A549 treated with Mapracorat at 1 μM for 4 hours (cell line): ENCODE data around the gene MRPS33. TPM values are rescaled to one million over a fixed set of nuclear protein-coding genes. Genes with fewer than 3 reads are reported as not detected.

ENCODE experiments used
- total RNA-seq: library from RNA; stranded (reverse); fragments of 200-300 nt; extraction: Qiagen RNA extraction; gene quantifications from 5 replicates; pipeline ENCODE4 v1.2.3, GENCODE V29; 2022

The MRPS33 gene
- total RNA-seq: 105 to 135 TPM (median 112 TPM) in 5 replicates

DNA sequence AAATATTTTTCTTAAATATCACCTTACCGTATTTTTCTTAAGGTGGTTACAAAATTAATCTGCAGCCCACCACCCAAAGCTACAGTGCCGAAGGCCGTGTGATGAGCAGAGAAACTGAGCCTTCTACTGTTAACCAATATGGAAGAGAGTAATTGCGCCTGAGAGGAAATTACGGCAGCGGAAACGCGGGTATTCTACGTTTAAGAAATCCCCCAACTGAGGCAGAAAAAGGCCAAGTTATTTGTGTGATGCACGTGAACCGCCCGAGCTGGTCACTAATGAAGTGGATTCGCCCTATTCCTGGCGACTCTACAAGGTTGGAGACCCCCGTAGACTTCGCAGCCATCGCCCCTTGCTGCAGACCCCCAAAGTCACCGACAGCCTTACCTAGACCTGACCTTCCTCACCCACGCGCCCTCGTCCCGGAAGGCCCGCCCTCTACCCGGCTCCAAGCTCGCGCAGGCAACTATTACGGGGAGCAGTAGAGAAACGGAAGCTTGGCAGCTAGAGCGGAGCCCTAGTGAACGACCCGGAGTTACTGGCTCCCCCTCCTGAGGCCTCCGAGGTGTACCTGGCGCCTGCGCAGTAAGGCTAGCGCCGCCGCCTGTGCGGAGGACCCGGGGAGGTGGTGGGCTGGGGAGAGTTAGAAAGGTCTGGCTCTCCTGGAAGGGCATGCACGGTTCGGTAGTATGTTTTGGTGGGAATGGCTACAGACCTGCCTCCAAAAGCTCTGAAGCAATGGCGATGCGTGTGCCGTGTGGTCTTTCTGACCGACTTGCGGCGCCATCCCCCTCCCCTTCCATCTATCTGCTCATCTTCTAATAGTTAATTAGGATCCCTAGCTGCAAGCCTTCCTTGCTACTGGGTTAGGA lies at the start of gene MRPS33:
MRPS33 (minus strand) TSS at position 429 of the 872 bp plus-strand sequence. CDS start 4,319 bp downstream, outside the sequence.

Other genes with a start within 250 kb of the MRPS33 start
- 4.0 to 6.3 TPM (median 5.9 TPM) in 5 replicates for gene BRAF, start 90.0 kb downstream of the MRPS33 start, total RNA-seq
- 1.3 to 1.9 TPM (median 1.5 TPM) in 5 replicates for gene TMEM178B, start 59.1 kb upstream of the MRPS33 start, total RNA-seq